ENCODE data around the gene PITPNC1.
A peak's percentile ranks its signal among the peaks of the same experiment; 100 is the strongest.
"Not testable (repeated sequence)": the region's sequence is repeated elsewhere in the genome, so short reads cannot be mapped to it uniquely, and the experiment has no call there.

Gene PITPNC1

DNA sequence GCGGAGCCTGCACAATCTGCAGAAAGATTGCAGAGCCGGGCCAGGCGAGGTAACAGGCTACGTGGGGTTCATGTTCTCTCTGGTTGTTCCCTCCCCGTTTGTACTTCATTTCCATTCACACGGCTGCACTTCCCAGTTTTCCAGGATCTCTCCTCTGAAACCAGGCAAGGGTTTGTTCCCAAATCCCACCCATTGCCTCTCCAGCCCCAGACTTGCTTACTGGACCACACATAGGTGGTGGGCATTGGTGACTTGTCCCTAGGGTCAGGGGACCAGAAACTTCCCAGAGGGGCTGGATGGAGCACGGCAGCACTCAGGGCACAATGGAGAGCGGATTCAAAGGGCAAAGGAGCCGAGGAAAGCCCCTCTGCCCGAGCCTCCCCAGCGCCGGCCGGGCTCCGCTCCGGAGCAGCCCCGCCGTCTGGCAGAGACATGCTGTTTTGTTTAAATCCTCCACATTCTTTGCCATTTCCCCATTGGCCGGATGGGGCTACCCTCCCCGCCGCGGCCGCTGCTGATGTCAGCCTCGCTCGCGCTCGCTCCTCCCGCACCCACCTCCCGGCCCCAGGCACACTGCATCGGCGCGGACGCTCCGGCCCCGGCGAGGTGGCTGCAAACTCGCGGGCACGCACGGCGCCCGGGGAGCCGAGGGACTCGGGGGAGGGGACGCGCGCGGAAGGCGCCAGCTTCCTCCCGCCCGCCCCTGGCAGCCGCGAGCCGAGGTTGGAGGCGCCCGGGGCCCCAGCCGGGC, at the start of gene PITPNC1:
TSS of gene PITPNC1 (plus strand) at position 545 of the 751 bp plus-strand sequence.
- peak; percentile 89 for DNase-seq (ENCODE audit: low spot score)

DNA sequence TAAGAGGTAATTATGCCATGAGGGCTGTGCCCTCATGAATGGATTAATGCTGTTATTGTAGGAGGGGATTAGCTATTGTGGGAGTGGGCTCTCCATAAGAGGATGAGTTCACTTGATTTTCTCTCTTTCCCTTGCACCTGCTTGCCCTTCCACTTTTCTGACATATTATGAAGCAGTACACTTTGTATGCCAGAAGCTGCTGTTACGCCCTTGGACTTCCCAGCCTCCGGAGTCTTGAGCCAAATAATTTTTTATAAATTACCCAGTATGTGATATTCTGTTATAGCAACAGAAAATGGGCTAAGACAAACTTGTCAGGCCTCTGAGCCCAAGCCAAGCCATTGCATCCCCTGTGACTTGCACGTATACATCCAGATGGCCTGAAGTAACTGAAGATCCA, 49.1 kb upstream of the PITPNC1 start:
- DNase-seq (ENCODE audit: low spot score): no peak

DNA sequence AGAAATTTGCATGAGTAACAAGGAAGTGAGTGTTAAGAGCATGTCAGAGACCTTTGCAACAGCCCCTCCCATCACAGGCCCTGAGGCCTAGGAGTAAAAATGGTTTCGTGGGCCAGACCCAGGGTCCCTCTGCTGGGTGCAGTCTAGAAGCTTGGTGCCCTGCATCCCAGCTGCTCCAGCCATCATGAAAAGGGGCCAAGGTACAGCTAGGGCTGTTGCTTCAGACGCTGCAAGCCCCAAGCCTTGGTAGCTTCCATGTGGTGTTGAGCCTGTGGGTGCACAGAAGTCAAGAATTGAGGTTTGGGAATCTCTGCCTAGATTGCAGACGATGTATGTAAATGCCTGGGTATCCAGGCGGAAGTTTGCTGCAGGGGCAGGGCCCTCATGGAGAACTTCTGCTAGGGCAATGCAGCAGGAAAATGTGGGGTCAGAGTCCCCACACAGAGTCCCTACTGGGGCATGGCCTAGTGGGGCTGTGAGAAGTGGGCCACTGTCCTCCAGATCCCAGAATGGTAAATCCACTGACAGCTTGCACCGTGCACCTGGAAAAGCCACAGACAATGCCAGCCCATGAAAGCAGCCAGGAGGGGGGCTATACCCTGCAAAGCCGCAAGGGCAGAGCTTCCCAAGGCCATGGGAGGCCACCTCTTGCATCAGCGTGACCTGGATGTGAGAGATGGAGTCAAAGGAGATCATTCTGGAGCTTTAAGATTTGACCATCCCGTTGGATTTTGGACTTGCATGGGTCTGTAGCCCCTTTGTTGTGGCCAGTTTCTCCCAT, 45.5 kb upstream of the PITPNC1 start:
- DNase-seq (ENCODE audit: low spot score): not testable (repeated sequence)

- not testable (repeated sequence) for DNase-seq (ENCODE audit: low spot score)
These were observed 44.9 kb upstream of the PITPNC1 start for GRCh38 chr17:67332162-67332508.

- no peak for DNase-seq (ENCODE audit: low spot score)
These were observed 41.7 kb upstream of the PITPNC1 start for GRCh38 chr17:67335245-67335835.

GRCh38 chr17:67336859-67337258, 40.2 kb upstream of the PITPNC1 start:
- DNase-seq (ENCODE audit: low spot score): no peak

DNA sequence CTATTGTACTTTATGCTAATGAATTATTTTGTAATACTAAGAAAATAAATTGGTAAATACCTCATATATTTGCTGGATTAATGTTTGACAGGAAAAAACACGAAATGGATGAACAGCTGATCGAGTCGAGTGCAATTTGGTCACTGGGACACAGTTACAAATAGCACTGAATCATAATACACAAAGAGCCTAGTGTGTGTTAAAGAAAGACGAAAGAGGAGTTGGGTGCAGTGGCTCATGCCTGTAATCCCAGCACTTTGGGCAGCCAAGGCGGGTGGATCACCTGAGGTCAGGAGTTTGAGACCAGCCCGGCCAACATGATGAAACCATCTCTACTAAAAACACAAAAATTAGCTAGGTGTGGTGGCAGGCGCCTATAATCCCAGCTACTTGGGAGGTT, 38.7 kb upstream of the PITPNC1 start:
- DNase-seq (ENCODE audit: low spot score): not testable (repeated sequence)

GRCh38 chr17:67343237-67343636, 33.8 kb upstream of the PITPNC1 start:
- no peak for DNase-seq (ENCODE audit: low spot score)

DNA sequence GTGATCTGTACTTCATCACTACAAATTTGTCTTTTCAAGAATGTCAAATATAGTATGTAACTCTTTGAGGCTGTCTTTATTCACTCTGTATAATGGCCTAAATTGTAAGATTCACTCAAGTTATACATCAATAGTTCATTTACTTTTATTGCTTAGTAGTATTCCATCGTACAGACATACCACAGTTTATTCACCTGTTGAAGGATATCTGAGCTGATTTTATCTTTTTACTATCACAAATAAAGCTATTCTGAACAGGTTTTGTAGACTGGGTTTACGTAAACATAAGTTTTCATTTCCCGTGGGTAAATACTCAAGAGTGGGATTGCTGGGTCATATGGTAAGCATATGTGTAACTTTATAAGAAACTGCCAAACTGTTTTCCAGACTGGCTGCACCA, 29.3 kb upstream of the PITPNC1 start:
- DNase-seq (ENCODE audit: low spot score): no peak

- DNase-seq (ENCODE audit: low spot score): no peak
These were observed 27.7 kb upstream of the PITPNC1 start for GRCh38 chr17:67349420-67349819.

DNA sequence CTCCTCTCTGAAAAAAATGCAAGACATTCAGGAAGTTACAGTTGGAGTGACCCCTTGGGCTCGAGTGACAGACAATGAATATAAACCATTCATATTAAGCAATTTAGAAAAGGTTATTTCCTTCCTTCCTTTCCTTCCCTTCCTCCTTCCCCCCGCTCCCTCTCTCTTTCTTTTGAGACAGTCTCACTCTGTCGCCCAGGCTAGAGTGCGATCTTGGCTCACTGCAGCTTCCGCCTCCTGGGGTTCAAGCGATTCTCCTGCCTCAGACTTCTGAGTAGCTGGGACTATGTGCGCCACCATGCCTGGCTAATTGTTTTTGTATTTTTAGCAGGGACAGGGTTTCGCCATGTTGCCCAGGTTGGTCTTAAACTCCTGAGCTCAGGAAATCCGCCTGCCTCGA, 23.9 kb upstream of the PITPNC1 start:
- DNase-seq (ENCODE audit: low spot score): no peak

GRCh38 chr17:67353929-67354574, 23.0 kb upstream of the PITPNC1 start:
- DNase-seq (ENCODE audit: low spot score): no peak

DNA sequence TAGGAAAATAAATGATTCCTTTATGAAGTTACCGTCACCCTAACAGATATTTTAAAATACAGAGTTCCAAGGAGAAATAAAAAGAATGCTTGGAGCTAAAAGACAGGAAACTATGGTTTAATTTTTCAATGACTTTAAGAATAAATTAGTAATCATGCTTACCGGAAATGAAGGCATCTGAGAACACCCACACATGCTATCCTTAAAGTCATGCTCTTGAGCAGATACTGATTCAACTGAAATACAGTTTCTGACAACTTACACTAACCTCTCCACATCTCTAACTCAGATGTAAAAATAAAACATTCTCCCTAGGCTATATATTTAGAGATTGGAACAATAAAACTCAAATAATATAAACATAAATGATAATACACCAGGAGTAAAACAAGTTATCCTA, 18.5 kb upstream of the PITPNC1 start:
- DNase-seq (ENCODE audit: low spot score): no peak

- DNase-seq (ENCODE audit: low spot score): no peak
These were observed 16.9 kb upstream of the PITPNC1 start for GRCh38 chr17:67359960-67360791.

GRCh38 chr17:67360880-67361279, 16.2 kb upstream of the PITPNC1 start:
- no peak for DNase-seq (ENCODE audit: low spot score)

GRCh38 chr17:67362173-67362572, 14.9 kb upstream of the PITPNC1 start:
- DNase-seq (ENCODE audit: low spot score): no peak

GRCh38 chr17:67364847-67365737, 12.0 kb upstream of the PITPNC1 start:
- no peak for DNase-seq (ENCODE audit: low spot score)

GRCh38 chr17:67365738-67366192, 11.3 kb upstream of the PITPNC1 start:
- peak; percentile 47 for DNase-seq (ENCODE audit: low spot score)

- DNase-seq (ENCODE audit: low spot score): peak; percentile 94
These were observed 10.6 kb upstream of the PITPNC1 start, which contains the start of gene PSMD12 for GRCh38 chr17:67366193-67367157. TSS of gene PSMD12 (minus strand) at chr17:67366577. CDS start at chr17:67366519, 58 bp downstream.

Data from hepatic stellate cell (primary cell).